HG03025 (cell line): Measurements from ENCODE around the gene PLS1.
"Not testable (repeated sequence)": the region's sequence is repeated elsewhere in the genome, so short reads cannot be mapped to it uniquely, and the experiment has no call there.

Experiments used
- ATAC-seq: cut with Tn5 transposase; IDR thresholded peaks from one replicate; pipeline ENCODE4 v1.9.1; 2021; ENCODE audit warnings: mild to moderate bottlenecking, moderate library complexity; ENCODE audit not compliant: unreplicated experiment, low FRiP score

The PLS1 gene

DNA sequence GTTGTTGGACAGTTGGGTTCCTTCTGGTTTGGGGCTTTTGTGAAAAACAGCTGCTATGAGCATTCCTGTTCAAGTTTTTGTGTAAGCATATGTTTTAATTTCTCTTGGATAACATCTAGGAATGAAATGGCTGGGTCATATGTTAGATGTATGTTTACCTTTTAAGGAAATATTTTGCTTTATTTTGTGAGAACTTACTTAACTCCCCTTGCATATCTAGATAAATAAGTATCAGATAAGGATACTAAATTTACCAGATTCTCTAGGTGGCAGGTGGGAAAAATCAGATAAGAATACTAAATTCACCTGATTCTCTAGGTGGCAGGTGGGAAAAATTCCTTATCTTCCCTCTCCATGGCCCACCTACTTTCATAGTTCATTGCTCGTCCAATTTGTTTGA is 1.1 kb upstream of the PLS1 start:
- no peak for ATAC-seq

DNA sequence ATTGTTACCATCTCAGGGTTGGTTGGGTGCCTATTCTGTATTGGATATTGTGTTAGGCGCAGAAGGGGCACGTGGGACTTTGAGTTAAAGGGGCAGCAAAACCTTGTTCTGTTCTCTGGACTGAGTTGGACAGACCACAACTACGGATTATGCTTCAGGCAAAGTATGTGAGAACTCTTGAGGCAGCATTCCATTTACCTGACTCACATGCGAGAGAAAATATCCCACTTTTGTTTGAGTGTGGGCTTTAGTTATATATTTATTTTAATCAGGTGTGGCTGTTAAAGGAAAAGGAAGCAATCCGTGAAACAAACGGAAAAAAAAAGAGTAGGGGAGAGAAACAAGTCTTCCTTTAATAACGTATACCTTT is 627 bp upstream of the PLS1 start:
- no peak for ATAC-seq

DNA sequence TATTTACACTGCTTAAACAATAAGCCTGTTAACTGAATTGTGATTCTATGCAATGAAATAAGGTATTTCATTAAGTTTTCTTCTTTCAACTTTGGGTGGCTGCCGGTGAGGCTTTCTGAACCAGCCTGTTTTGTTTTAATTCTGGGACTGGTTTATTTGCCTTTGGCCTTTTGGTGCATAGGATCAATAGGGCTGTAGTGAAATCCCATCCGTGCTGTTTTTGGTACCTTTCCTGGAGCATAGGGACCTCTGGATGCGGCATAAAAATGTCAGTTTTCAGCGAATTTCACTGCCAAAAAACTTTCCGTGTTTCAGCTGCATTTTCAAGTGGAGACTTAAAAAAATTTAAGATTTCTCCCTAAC is 514 bp downstream of the PLS1 start:
- ATAC-seq = no peak

DNA sequence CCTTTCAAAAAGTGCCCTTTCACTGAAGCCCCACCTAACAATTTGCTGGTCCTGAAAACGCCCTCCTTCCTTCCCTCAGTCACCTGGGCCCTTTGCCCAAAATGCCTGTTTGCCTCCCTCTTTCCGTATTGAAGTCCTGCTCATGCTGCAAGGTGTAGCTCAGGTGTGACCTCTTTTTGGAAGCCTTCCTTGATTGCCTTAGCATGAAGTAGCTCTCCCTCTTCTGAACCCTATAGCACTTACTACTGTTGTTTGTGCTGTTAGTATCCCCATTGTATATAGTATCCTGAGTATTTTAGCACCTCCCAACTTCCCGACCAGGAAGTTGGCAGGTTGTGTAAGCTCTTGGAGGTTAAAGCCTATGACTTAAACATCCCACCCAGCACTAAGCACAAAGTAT is 1.7 kb downstream of the PLS1 start:
- ATAC-seq = no peak

GRCh38 chr3:142601713-142602112 is 5.5 kb downstream of the PLS1 start:
- ATAC-seq = no peak

- no peak for ATAC-seq
Measured at GRCh38 chr3:142602619-142603385, 6.6 kb downstream of the PLS1 start.

DNA sequence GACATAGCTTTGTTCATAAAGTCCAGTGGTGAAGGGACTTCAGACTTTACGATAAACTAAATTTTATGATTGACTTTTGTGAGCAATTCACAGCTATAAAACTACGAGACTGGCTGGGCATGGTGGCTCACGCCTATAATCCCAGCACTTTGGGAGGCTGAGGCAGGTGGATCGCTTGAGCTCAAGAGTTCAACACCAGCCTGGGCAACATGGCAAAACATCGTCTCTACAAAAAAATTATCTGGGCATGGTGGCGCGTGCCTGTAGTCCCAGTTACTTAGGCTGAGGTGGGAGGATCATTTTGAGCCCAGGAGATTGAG is 7.2 kb downstream of the PLS1 start:
- not testable (repeated sequence) for ATAC-seq

GRCh38 chr3:142604940-142605339 is 8.7 kb downstream of the PLS1 start:
- no peak for ATAC-seq

DNA sequence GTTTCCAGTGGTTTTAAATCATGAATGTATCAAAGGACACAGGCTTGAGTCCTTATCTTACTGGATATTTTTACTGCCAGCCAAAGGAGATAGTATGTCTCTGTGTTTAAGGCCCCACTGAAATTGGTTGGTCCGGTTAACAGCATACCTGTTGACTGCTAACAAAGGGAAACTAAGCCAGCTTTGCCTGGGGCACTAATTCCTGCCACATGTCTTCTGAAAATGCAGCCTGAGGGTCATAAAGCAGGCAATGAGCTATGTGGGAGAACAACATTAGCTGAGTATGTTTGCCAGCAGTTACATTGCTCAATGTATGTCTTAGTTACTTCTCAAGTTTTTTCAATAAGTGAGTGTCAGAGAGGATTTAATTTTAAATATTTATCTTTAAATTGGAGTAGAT is 12.4 kb downstream of the PLS1 start:
- ATAC-seq = no peak

GRCh38 chr3:142609136-142609535 is 12.9 kb downstream of the PLS1 start:
- no peak for ATAC-seq

DNA sequence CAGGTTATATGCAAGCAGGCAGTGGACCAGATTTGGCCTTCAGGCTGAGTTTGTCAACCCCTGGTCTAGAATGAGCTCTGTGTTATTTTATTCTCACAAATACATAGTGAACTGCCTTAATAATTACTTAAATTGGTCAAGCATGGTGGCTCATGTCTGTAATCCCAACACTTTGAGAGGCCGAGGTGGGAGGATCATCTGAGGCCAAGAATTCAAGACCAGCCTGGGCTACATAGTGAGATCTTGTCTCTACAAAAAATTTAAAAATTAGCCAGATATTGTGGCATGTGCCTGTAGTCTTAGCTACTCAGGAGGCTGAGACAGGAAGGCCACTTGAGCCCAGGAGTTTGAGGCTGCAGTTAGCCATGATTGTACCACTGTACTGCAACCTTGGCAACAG is 15.0 kb downstream of the PLS1 start:
- ATAC-seq = no peak

GRCh38 chr3:142613491-142613890 is 17.3 kb downstream of the PLS1 start:
- ATAC-seq = no peak

DNA sequence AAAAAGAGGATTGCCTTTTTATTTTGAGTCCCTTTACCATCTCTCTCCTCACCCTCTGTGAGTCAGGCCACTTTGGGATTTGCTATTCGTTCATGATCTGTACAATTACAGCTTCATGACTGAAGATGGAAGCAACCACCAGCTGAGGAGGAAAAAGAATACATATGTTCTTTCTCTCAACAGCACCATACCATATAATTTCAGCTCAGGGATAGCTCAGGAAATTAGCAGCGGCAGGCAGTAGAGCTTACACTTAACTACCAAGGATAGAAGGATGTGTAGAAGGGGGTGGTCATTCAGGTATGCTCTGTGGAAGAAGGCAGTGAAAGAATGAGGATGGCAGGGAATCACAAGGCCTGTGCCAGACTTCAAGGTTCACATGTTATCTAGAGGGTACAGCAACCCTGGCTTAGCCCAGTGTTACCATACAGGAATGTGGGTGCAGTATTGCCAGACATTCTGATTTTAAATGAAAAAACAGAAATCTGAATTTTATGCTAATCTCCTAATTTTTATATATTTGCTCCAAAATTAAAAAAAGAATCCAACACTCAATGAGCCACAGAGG is 17.9 kb downstream of the PLS1 start:
- no peak for ATAC-seq

GRCh38 chr3:142615171-142615570 is 19.0 kb downstream of the PLS1 start:
- no peak for ATAC-seq

DNA sequence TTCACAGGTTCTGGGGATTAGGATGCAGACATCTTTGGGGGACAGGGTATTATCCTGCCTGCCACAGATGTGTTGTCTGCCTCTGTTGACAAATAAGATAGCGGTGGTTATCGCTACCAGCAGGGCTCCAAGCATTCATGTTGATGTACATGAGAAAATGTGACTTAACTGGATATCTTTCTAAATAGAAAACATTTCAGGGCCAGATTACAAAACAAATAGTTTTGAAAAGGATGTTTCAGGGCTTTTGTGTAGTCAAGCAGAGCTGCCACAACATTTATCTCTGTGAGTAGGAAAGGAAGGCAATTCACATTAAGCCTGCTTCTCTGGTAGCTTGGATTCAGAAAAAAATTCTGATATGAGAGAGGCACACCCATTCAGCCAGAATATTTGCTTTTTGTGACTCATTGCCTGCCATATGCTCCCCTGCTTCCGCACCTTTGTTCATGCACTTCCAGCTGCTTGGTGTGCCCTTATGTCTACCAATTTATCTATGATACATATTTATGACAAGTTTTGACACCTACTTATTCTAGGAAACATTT is 22.8 kb downstream of the PLS1 start:
- no peak for ATAC-seq

GRCh38 chr3:142622405-142622804 is 26.2 kb downstream of the PLS1 start:
- ATAC-seq = no peak

DNA sequence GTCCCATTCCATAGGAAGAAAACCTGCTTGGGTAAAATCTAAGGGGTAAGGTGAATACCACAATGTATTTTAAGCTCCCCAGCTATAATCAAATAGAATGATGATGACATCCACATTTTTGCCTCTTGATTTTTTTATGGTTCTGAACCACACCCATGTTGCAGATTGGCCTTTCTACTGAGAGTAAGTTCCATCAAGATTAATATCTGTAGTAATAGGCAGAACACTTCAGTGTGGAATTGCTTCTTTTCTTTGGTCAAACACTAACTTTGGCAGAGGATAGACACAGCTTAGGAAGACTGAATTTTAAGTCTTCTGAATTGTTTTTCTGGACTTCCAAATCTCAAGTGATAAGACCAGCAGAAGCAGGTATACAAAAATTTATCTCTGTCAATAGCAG is 27.0 kb downstream of the PLS1 start:
- ATAC-seq = no peak

DNA sequence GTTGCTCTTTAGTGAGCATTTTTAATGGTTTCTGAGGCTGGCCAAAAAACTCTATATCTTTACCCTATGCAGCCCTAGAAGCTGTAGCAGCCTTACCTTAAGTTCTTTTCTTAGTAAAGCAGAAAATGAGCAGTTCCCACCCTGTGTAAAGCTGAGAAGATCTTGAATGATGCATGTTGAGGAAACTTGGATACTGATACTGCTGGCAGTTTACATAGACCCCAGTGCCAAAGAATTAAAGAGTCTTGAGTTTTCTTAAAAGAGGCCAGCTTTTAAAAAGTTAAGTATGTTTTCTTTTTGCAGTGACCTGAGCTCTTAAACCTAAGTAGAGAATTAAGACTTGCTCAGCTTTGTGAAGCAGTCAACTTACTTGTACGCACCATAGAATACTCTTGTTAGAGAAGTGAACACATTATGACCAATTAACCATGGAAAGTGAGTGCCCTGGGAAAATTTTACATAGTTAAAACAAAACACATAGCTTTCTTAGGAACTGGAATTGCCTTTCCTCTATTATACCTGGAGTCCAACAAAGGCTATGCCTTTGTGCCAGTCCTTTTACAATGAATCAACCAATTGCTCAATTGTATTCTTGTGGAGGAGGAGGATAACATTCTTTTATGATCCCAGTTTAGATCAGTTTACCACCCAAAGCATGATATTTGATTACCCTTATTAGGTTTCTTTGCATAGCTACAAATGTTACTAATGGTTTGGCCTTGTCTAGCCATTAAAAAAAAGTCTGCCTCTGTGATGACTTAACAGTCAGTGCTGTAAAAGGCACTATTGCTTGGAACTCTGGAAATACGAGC is 28.4 kb downstream of the PLS1 start:
- ATAC-seq = no peak

- no peak for ATAC-seq
Measured at GRCh38 chr3:142625153-142625440, 28.9 kb downstream of the PLS1 start.

- ATAC-seq = no peak
Measured at GRCh38 chr3:142626971-142627370, 30.8 kb downstream of the PLS1 start.

- ATAC-seq = no peak
Measured at GRCh38 chr3:142628801-142629200, 32.6 kb downstream of the PLS1 start.

- no peak for ATAC-seq
Measured at GRCh38 chr3:142633073-142633472, 36.9 kb downstream of the PLS1 start.
